Measurements from ENCODE around the gene DIDO1. TPM values are rescaled to one million over a fixed set of nuclear protein-coding genes. Genes with fewer than 3 reads are reported as not detected.

Gene DIDO1
- total RNA-seq, 1 donor from 2014 or later, result 89.1 TPM

DNA sequence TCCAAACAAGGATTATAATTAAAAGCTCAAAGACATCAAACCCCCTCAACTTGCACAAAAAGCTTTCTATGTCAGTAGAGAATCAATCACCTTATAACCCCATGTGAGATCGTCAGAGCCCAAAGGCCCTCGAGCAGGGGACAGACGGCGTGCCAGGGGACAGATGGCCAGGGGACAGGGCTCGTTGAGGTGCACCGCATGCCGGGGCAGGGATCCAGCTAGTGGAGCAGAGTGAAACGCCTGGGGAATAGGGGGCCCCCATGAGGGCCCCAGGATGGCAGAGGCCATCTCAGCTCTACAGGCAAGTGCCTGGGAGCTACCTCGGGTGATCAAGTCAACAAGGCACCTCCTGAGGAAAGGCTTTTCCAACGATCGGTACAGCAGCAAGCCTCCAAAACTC is 28.6 kb downstream of the DIDO1 start:
- no peak overlapping the region for H3K27ac Mint-ChIP-seq
- H3K4me3 Mint-ChIP-seq, result no peak overlapping the region
- H3K4me1 Mint-ChIP-seq, result peaks cover 25% of the 10 kb centered on the region
- peaks cover 52% of the 10 kb centered on the region for H3K36me3 Mint-ChIP-seq (ENCODE audit: low read depth)
- TF ChIP-seq, protein P1, sequence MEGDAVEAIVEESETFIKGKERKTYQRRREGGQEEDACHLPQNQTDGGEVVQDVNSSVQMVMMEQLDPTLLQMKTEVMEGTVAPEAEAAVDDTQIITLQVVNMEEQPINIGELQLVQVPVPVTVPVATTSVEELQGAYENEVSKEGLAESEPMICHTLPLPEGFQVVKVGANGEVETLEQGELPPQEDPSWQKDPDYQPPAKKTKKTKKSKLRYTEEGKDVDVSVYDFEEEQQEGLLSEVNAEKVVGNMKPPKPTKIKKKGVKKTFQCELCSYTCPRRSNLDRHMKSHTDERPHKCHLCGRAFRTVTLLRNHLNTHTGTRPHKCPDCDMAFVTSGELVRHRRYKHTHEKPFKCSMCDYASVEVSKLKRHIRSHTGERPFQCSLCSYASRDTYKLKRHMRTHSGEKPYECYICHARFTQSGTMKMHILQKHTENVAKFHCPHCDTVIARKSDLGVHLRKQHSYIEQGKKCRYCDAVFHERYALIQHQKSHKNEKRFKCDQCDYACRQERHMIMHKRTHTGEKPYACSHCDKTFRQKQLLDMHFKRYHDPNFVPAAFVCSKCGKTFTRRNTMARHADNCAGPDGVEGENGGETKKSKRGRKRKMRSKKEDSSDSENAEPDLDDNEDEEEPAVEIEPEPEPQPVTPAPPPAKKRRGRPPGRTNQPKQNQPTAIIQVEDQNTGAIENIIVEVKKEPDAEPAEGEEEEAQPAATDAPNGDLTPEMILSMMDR (IDR thresholded peaks at IDR 0.05), result no peak
- H3K9me3 Mint-ChIP-seq, result no peaks in the 10 kb centered on the region
- no peaks in the 10 kb centered on the region for H3K27me3 Mint-ChIP-seq
- ChIA-PET CTCF (interaction anchor here (1.2 to 2.5 kb wide), 3 partner anchors 10 to 112 kb away, joined by 3 to 8 read pairs (median 4); no protein-coding TSS in a partner anchor), POLR2A (interaction anchor here (0.6 kb wide), 1 partner anchor 42 kb away, joined by 5 read pairs; no protein-coding TSS in a partner anchor)
- DNase-seq (no peak), ATAC-seq (ENCODE audit: low read depth) (no peak)
- intact Hi-C loops (cut with micrococcal nuclease), result no loop called here

DNA sequence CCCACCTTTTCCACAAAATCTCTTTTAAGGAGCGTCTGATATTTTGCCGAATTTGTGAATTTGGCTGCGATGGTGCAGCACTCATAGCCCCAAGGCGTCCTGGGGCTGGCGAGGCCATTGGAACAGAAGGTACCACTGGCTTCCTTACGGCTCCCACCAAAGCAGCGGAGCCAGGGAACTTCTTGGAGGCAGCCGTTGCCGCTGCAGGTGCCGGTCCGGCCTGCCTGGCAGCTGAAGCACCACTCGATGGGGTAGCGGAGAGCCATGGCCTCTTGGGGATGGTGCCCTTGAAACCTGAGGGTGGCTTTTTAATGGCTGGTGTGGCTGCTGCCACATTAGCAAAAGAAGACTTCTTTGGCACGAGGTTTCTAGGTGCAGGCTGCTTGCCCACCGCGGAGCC is 29.8 kb downstream of the DIDO1 start:
- CTCF ChIA-PET, result no interaction called here
- no peak overlapping the region for H3K4me3 Mint-ChIP-seq
- H3K27ac Mint-ChIP-seq, result no peak overlapping the region
- DNase-seq (no peak), ATAC-seq (ENCODE audit: low read depth) (no peak)
- H3K9me3 Mint-ChIP-seq, result no peaks in the 10 kb centered on the region
- H3K27me3 Mint-ChIP-seq, result no peaks in the 10 kb centered on the region
- POLR2A ChIA-PET, result no interaction called here
- peaks cover 53% of the 10 kb centered on the region for H3K36me3 Mint-ChIP-seq (ENCODE audit: low read depth)
- intact Hi-C loops (cut with micrococcal nuclease), result no loop called here
- H3K4me1 Mint-ChIP-seq, result peaks cover 25% of the 10 kb centered on the region
- TF ChIP-seq, protein P1 (IDR thresholded peaks at IDR 0.05), result no peak

DNA sequence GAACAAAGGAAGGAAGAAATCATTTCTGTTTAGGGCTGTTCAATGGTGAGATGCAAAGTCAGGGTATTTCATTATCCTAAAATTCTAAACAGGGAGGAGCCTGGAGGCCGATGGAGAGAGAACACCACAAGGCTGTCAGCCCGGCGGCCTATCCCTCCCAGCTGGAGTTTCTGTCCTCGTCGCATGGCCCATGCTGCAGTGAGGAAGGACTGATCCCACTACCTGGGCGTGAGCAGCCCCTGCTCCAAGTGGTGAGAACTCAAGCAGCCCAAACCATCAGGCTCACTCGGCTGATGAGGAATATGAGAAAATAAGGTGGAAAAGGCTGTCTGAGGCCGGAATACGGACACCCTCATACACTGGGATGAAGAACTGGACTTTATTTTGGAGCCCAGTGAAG is 30.8 kb downstream of the DIDO1 start:
- intact Hi-C loops (cut with micrococcal nuclease), result no loop called here
- ATAC-seq (ENCODE audit: low read depth), result no peak
- no peaks in the 10 kb centered on the region for H3K27me3 Mint-ChIP-seq
- ChIA-PET CTCF (interaction anchor here (1.7 kb wide), 1 partner anchor 113 kb away, joined by 4 read pairs; no protein-coding TSS in a partner anchor), POLR2A (no interaction called here)
- no peak for DNase-seq
- H3K4me1 Mint-ChIP-seq, result peaks cover 23% of the 10 kb centered on the region
- H3K4me3 Mint-ChIP-seq, result no peak overlapping the region
- H3K27ac Mint-ChIP-seq, result no peak overlapping the region
- peaks cover 57% of the 10 kb centered on the region for H3K36me3 Mint-ChIP-seq (ENCODE audit: low read depth)
- TF ChIP-seq, protein P1 (IDR thresholded peaks at IDR 0.05), result no peak
- H3K9me3 Mint-ChIP-seq, result no peaks in the 10 kb centered on the region

DNA sequence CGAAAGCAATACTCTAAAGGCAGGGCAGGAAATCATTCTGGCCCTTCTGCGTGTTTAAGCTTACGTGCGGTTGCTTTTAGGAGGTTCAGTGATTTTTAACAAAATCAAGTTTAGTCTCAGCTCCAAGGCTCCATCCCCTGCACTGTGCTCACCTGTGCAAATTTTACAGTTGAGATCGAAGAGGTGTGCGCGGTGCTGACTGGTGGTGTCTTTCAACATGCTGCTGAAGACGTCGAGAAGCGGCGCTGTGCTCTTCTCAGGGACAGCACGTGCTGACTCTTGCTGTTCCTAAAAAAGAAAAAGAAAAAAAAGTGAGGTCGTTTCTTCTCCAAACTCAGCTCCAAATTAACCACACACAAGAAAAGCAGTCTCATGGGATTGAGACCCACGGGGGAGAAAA is 32.0 kb downstream of the DIDO1 start:
- peaks cover 70% of the 10 kb centered on the region for H3K36me3 Mint-ChIP-seq (ENCODE audit: low read depth)
- ATAC-seq (ENCODE audit: low read depth) (no peak), DNase-seq (no peak)
- POLR2A ChIA-PET, result no interaction called here
- TF ChIP-seq, protein P1 (IDR thresholded peaks at IDR 0.05), result no peak
- CTCF ChIA-PET, result interaction anchor here (1.7 kb wide), 1 partner anchor 115 kb away, joined by 4 read pairs; no protein-coding TSS in a partner anchor
- no peak overlapping the region for H3K4me3 Mint-ChIP-seq
- H3K4me1 Mint-ChIP-seq, result peaks cover 10% of the 10 kb centered on the region
- intact Hi-C loops (cut with micrococcal nuclease), result no loop called here
- H3K27ac Mint-ChIP-seq, result no peak overlapping the region
- no peaks in the 10 kb centered on the region for H3K9me3 Mint-ChIP-seq
- H3K27me3 Mint-ChIP-seq, result no peaks in the 10 kb centered on the region

DNA sequence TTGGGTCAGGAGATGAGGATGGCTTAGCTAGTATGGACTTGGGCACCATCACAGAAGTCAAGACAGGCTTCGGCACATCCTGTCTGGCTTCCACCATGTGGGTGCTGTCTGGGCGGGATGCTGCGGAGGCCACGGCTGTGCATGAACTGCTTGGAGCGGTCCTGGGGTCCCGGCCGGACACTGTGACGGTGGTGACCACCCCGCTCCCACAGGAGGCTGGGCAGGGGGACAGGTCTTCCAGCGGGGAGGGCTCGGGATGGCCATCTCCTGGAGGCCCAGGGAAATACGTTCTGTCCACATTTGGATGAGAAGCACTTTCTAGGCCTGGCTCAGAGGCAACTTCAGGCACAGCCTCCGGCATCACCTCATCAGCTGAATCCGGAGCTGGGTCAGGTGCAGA is 32.6 kb downstream of the DIDO1 start:
- Mint-ChIP-seq H3K9me3 (no peaks in the 10 kb centered on the region), H3K4me3 (no peak overlapping the region), H3K4me1 (peaks cover 5% of the 10 kb centered on the region), H3K36me3 (ENCODE audit: low read depth) (peaks cover 73% of the 10 kb centered on the region), H3K27ac (no peak overlapping the region), H3K27me3 (no peaks in the 10 kb centered on the region)
- ATAC-seq (ENCODE audit: low read depth), result no peak
- TF ChIP-seq, protein P1 (IDR thresholded peaks at IDR 0.05), result no peak
- CTCF ChIA-PET, result interaction anchor here (1.7 kb wide), 1 partner anchor 115 kb away, joined by 4 read pairs; no protein-coding TSS in a partner anchor
- POLR2A ChIA-PET, result no interaction called here
- intact Hi-C loops (cut with micrococcal nuclease), result no loop called here
- DNase-seq, result no peak

Data from activated B cell treated with CpG ODN at 0.5 μM for 24 hours (primary cell).